GM12872 (cell line): ENCODE results near the gene CDCA4.
A peak's percentile ranks its signal among the peaks of the same experiment; 100 is the strongest.

Experiments used
- TF ChIP-seq, protein P1 (sequence below): IDR thresholded peaks from 3 replicates; pipeline ENCODE4 v1.5.1; 2011; ENCODE audit warnings: low read depth, mild to moderate bottlenecking, low read length, moderate library complexity; ENCODE audit not compliant: insufficient read depth

Gene CDCA4

DNA sequence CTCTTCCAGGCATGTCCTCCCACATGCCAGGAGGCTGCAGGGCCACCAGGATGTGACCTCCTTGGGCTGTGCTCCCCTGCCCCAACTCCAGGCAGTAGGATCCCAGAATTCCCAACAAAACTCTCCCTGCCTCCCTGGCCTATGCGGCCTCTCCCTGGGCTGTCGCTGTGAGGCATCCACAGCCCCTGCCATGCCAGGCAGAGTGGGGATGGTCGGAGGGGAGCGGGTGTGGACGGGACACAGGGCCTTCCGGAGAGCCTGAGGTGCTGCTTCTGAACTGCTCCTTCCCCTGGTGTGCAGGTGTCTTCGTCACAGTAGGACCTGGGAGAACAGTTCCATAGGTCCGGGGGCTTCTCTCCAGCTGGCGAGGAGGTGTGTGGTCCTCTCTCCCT lies 26.0 kb upstream of the CDCA4 start:
- TF ChIP-seq, protein P1, sequence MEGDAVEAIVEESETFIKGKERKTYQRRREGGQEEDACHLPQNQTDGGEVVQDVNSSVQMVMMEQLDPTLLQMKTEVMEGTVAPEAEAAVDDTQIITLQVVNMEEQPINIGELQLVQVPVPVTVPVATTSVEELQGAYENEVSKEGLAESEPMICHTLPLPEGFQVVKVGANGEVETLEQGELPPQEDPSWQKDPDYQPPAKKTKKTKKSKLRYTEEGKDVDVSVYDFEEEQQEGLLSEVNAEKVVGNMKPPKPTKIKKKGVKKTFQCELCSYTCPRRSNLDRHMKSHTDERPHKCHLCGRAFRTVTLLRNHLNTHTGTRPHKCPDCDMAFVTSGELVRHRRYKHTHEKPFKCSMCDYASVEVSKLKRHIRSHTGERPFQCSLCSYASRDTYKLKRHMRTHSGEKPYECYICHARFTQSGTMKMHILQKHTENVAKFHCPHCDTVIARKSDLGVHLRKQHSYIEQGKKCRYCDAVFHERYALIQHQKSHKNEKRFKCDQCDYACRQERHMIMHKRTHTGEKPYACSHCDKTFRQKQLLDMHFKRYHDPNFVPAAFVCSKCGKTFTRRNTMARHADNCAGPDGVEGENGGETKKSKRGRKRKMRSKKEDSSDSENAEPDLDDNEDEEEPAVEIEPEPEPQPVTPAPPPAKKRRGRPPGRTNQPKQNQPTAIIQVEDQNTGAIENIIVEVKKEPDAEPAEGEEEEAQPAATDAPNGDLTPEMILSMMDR = no peak

DNA sequence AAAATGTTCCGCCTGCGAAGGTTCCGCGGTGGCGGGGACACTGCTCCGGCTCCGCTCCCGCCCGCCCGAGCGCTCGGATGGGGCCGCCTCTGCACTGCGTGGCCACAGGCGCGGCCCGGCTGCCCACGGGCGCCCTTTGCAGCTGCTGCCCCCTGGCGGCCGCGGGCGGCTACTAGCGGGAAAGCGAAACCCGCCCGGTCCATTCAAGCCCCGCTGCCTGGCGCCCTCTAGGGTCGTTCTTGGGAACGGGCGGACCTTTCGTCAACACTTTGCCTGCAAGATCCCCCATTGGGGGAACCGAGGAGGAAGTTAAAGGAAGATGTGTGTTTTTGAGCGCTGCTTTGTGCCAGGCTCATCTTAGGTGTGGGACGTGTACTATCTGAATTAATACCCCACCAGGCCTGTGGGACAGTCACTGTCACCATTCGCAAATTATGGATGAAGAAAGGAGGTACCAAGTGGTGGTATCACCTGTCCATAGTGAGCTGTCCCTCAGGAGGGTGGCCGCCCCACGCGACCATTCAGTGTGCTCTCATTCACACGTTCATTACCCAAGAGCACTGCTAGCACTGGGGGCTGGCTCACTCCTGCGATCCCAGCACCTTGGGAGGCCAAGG lies 24.9 kb upstream of the CDCA4 start:
- TF ChIP-seq, protein P1 = peak; percentile 98

DNA sequence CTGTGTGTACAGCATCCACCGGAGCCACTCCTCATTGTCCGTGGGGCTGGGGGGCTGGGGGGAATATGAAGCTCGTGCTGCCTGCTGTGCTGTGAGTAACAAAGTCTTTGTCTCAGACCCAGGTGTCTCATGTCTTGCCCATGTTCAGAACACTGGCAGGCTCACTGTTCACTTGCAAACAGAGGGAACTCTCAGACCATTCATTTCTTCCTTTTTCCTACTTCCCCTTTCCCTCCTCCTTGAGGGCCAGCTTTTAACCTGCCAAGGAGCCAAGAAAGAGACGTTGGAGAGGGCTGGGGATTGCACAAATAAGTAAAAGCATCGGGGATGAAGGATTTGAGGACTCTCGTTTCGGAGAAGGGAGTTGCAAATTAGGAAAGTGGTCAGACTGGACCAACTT lies 22.8 kb upstream of the CDCA4 start:
- TF ChIP-seq, protein P1 = no peak

DNA sequence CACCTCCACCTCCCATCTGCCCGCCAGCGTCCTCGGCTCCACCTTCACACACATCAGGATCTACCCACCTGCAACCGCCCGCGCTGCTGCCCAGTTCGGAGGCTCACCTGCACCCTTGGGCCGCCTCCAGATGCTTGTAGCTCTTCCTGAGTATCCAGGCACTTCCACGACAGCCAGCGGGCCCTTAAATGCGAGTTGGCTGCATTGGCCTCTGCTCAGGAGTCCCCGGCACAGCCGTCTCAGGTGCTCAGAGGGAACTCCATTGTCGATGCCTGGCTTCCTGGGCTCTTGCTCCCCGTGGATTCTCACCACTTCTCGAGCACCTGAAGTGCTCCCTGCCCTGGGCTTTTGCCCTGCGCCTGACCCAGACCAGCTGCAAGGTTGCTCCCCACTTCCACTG lies 21.9 kb upstream of the CDCA4 start:
- TF ChIP-seq, protein P1 = no peak

DNA sequence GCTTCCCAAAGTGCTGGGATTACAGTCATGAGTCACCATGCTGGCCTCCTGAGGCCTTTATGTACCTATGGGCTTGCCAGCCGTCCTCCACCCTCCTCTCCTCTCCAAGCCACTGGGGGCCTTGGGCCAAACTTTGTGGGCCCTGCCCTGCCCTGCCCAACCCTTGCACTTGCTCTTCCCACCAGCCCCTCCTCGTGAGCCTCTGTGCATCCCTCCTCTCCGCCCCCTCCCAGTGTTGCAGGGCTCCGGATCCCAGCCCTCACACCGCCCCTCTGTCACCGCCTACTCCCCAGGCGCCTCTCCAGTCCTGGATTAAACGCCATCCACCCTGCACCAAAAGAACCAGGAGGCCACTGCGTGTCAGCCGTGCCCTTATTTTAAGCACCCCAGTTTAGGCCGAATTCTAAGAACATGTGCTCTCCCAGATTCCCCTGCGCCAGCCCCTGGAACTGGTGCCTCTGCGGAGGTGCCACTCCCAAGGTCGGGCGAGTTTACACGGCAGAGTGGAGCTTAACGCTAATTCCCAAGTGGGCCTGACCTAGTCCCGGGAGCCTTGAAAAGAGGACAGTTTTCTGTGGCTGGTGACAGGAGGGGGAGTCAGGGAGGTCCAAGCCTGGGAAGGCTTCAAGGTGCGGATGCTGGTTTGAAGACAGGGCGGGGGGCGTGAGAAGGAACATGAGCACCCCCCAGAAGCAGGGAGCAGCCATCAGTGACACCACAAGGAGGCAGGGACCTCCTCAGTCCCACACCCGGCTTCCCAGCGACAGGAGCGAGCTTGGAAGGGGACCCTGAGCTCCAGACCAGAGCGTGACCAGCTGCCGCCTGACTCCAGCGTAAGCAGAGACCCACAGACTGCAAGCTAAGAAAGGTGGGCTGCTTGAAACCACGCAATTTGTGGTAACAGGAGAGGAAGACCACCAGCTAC lies 21.2 kb upstream of the CDCA4 start:
- TF ChIP-seq, protein P1 = no peak

DNA sequence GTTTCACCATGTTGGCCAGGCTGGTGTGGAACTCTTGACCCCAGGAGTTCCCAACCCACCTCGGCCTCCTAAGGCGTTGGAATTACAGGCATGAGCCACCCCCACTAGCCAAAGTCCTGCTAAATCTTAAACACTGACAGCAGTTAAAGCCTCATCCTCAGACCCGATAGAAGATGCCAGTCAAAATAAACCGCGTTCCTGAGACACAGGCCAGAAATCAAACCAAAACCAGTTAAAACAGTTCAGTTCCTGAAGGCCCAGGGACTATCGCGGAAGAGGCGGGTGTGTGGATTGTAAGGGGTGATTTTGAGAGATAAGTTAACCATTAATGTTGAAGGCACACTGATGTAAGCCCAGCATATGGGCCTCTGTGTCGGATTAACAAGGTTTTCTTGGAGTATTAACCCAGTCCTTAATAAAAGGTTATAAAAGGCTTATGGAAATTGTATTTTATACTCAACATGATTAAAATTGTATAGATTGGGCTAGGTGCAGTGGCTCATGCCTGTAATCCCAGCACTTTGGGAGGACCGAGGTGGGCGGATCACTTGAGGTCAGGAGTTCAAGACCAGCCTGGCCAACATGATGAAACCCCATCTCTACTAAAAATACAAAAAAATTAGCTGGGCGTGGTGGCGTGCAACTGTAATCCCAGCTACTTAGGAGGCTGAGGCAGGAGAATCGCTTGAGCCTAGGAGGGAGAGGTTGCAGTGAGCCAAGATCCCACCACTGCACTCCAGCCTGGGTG lies 18.7 kb upstream of the CDCA4 start:
- TF ChIP-seq, protein P1 = no peak
